SK-MEL-5 (cell line): ENCODE data around the gene GPC3. TPM values are rescaled to one million over a fixed set of nuclear protein-coding genes. Genes with fewer than 3 reads are reported as not detected.
"Not testable (repeated sequence)": the region's sequence is repeated elsewhere in the genome, so short reads cannot be mapped to it uniquely, and the experiment has no call there.

Experiments
- DNase-seq: peaks from one replicate; pipeline ENCODE4 v3.0.0-alpha.2; 2016; ENCODE audit warnings: low read depth, low spot score
- in situ Hi-C: cut with HindIII; loops from 2 replicates; pipeline ENCODE4 v1.10.0; 2016; ENCODE audit warnings: low sequenced_read_pairs, high pct_unique_total_duplicates, low pct_unique_long_range_greater_than_20kb
- total RNA-seq: library from RNA; depleted of rRNA; stranded (reverse); fragments of >200 nt; shearing (Covaris generic); gene quantifications from 2 replicates; pipeline ENCODE4 v1.2.3, GENCODE V29; 2014

The GPC3 gene
- total RNA-seq, 1 experiment from 2014 or later, result 0.16 TPM

DNA sequence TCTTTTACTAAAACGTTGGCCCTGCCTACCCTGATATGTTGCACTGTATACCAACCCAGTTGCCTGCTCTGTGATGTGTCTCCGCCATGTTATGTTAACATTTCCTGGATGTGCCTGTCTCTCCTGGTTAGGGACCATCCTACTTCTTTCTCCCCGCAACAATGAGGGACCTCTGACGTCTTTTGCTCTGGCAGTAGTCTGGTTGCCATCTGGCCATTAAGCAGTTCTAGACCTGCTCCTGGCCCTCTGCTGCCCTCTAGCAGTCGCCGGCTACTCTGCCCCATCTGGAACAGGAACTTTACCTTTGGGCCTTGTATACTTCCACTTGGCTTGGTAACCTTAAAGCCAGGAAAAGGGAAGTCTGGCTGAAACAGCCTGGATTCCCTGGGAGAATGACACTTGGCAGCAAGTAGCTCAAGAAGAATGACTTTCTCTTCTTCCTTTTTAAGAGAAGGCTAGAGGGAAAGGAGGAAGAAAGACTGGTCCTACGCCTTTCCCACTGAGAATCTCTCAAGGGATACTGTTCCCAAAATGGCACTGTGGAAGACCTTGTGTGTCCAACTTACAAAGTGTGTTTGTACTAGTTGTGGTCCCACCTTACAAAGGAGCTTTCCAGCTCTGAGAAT lies 63.5 kb downstream of the GPC3 start:
- DNase-seq, result peak; percentile 76
- in situ Hi-C loops, result no loop called here

DNA sequence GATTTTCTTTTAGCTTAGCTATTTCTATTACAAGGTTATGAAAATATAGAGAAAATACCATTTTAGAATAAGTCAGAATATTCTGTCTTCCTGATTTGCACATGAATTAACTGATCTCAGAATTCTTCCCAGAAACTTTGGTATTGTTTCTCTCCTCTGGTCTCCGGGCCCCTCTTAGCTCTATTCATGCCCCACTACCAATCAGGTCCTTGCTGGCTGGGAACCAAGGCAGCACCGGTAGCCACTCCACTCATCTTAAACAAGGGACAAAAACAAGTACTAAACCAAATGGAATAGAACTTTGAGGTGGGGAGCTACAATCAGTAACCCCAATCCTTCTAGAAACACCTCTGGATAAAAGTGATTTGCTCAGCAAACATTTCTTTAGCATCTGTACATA lies 64.3 kb downstream of the GPC3 start:
- DNase-seq, result no peak
- in situ Hi-C loops, result no loop called here

DNA sequence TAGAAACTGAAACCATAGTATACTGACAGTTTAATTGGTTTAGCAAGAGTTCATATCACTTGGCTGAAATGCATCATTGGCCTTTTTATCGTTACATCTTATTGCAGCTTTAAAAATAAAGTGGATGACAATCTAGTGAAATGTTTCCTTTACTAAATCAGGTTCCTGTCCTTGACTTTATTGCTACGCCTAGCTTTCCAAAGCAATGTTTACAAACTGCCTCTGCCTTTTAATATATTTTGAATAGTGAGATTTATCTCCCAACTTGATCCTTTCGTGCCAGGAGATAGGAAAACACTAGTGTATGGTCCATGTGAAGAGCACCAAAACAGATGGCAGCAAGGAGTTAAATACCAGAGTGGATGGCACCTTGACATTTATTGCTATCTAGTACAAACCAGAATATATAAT lies 67.0 kb downstream of the GPC3 start:
- no peak for DNase-seq
- in situ Hi-C loops, result no loop called here

DNA sequence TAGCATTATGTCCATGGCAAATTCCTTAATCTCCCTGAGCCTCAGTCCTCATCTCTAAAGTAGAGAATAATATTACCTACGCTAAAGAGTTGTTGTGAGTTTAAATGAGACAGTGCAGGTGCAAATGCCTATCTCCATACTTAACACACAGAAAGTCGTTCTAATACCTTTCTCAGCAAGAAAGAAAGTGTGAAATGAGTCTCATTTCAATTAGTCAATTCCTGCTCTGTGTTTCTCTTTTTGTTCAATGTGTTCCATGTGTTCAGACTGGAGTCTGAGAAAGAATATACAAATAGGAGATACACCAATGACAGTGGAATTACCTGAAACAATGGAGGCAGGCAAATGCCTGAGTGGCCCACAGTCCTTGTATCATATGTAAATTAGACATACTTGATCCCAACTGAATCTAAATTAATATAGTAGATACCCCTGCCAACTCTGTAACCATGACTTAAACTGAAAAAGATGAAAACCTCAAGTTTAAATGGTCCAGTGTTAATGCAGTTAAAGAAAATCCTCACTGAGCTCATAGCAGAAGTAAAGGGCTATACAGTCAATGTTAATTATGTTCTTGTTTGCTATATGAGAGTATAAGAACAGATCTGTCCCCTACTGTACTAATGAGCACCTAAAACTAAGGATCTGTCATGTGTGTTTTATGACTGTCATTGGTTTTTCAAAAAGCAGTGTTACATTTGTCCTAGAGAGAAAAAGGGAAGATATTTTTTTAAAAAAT lies 68.2 kb downstream of the GPC3 start:
- in situ Hi-C loops, result no loop called here
- DNase-seq, result no peak

DNA sequence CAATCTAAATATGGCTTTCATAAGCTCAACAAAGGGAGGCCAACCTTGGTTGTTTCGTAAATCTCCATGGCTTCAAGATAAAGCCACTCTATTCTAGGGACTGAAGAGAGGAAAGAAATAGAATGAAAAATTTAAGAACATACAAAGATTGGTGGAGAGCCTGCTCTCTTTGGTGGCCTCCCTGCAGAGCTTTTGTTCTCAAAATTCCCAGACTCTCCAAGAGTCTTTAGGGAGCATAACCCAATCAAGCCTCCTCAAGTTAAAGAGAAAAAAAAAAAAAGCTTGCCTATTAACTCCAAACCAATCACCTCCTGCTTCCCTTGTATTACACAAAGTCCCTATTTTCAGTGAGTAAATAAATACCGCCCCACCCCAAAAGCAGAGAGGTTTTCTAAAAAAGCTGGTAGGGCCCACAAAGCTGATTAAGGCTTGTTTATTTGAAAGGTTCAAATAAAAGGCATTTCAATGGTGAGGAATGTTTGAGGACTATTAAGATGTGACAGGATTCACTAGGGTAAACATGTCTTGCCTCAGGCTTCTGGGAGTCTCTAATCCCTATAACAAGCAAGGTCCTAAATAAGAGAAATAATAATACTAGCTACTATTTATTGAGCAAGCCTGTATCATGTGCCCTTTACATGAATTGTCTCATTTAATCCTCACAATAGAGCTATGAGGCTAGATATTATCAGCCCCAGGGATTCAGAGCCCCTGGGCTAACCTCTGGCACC lies 71.6 kb downstream of the GPC3 start:
- in situ Hi-C loops, result no loop called here
- no peak for DNase-seq

DNA sequence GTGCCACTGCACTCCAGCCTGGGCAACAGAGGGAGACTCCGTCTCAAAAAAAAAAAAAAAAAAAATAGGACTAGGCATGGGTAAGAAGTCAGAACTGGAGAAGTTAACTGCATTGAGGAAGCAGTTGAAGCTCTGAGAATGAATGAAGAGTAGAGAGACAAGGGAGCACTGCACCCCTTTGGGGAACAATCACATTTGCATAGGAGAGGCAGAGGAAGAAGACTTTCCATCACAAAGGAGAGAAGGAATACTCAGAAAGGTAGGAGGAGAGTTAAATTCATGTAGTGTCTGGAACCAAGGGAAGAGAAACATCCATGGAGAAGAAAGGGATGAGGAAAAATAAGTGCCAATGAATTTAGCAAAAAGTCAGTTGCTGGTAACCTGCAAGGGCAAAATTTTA lies 72.4 kb downstream of the GPC3 start:
- in situ Hi-C loops, result no loop called here
- DNase-seq, result no peak

DNA sequence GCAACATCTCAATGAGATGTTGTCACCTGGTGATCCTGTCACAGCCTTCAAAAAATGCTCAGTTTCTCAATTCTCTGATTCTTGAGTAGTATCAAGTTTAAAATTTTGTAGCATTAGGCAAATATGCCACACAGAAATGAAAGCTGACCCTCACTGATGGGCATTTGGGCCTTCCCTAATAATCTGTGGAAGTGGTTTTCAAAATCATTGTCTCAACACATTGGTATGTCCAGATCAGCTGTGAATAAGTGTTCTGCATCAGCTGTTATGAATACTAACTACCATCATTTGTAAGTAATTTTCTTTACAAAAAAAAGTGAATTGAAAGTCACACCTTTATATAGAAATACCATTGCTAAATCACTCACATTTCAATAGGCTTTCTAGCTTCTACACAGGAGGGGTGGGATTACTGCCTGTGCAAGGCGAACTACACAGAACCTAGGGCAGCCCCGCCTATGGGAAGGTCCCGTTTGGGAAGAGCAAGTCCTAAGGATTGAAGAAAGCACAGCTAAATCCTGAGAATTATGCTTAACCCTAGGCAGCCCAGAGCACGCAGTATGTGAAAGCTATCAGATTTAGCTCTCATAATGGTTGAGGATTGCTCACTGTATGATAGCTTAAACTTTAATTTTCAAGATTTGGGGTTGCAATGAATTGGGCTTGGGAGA lies 73.4 kb downstream of the GPC3 start:
- in situ Hi-C loops, result no loop called here
- DNase-seq, result no peak

DNA sequence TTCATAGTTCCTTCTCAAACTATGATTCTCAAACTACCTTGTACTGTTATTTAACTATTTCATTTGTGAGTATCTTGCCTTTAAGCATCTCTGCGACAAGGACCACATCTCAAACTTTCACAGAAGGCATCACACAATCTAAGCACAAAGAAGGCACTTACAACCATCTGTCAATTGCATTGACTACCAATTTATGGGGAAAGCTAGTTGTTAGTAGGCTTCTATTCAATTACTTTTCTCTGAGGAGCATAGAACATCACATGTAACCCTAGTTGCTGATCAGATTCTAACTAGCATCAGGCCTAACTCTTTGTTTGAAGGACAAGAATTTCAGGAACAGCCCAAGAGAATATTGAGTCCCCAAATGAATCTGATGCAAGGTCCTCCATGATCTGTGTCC lies 74.9 kb downstream of the GPC3 start:
- no peak for DNase-seq
- in situ Hi-C loops, result no loop called here

DNA sequence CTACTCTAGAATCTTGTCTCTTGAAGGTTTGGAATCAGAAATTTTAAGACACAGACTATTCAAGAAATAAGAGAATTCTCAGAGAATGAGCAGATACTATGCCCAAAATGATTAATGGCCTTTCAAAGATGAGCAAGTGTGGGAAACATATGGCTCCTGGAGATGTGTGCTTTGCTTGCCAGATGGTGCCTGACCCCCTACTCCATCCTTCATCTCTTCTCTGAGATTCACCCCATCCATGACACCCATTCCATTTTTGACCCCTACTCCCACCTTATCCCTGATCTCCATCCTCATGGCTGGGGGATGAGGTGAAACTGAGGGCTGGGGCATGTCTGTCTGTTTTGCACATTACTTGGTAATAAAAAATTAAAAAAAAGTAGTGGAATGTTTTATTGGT lies 75.5 kb downstream of the GPC3 start:
- in situ Hi-C loops, result no loop called here

DNA sequence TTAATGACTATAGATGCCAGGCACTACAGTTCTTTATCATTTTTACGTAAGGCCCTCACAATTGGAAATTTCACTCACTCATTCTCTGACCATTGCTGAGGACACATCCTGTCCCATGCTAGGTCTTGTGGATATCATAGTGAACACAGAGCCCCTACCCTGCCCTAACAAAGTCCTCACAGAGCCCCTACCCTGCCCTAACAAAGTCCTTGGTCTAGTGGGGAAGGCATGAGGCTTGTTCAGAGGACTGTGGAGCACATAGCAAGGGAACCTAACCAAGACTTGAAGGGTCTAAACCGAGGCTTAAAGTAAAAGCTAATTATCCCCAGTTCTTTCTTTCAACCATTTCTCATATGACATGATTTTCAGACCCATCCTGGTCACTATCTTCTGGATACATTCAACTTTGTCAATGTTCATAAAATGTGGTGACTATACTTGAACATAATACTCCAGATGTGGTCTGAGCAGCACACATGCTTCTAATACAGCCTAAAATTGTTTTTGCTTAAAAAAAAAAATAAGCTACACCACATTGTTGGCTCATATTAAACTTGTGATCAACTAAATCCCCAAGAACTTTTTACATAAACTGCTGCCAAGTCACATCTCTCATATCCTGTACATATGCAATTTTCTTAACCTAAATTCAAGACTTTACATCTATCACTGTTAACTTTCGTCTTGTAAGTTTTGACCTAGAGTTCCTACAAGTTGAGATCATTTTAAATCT lies 77.0 kb downstream of the GPC3 start:
- DNase-seq, result no peak
- in situ Hi-C loops, result no loop called here

More for the DNA sequence above, 75.5 kb downstream of the GPC3 start:
- DNase-seq, result no peak

DNA sequence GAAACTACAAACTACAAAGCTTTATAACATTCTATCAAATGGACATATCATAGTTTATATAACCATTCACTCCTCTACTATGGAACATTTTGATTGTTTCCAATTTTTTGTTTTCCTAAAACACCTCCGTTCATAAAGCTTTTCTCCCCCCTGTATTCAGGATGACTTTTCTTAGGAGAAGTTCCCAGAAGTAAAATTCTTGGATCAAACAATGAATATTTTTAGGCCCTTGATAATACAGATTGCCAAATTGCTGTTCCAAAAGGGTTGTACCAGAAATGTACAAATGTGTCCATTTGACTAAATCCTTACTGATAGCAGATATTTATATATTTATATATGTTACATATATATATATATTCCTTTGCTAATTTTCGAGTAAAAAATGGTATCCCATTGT lies 77.8 kb downstream of the GPC3 start:
- DNase-seq, result no peak
- in situ Hi-C loops, result no loop called here

DNA sequence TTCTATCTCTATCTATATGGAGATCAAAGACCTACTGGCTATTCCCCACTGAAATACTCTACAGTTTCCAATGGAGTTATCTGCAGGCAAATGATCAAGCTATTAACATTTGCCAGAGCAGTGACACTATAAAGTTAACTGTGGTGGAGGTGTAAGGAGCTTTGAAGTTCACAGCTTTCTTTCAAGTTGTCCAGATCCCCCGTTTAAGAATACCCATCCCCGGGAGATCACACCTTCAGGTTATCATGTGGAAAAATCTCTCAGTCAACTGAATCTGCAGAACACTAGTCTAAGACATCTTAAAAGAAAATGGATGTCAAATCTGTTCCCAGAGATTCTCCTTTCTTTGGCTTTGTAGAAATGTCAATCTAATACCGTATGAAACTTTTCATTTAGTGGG lies 80.1 kb downstream of the GPC3 start:
- in situ Hi-C loops, result no loop called here
- DNase-seq, result no peak

DNA sequence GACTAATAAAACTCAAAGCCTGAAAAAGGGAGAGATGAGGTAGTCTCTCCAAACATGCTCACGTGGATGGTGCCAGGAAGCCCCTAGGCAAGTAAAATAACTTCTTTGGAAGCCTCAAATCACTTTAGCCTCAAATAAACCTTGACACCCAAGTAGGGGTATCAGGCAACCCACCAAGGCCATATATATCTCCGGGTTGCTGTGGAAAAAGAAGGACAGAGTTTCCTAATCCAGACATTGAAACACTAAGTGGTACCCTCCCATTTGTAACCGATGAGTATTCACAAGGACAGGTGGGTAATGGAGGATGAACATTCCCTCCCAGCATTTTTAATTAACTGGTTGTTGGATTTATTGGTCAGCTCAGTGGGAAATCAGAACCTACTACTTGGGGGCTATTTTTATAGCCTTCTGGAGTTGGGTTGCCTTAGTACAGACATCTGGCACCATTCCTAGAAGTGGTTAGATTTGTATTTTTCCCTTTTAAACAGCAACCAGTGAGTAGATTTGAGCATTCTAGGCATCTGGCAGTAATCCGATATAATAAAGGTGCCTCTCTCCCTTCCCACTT lies 87.7 kb downstream of the GPC3 start:
- in situ Hi-C loops, result no loop called here
- DNase-seq, result no peak

DNA sequence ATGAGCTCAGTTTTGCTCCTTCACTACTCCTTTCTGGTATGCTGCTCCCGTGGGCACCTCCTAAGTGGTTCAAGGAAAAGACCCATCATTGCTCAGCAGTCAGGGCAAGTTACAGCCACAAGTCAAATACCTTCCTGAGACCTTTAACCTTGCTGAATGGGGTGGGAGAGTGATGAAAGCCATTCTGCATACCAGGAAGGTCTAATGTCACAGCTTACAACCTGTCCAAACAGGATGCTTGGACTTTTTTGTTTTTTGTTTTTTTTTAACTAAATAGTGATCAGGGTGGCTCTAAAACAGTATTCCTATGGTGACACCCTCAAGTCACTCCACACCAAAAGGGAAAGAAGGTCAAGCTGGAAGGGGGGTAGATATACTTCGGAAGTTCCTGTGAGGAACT lies 93.1 kb downstream of the GPC3 start:
- in situ Hi-C loops, result no loop called here
- DNase-seq, result no peak

DNA sequence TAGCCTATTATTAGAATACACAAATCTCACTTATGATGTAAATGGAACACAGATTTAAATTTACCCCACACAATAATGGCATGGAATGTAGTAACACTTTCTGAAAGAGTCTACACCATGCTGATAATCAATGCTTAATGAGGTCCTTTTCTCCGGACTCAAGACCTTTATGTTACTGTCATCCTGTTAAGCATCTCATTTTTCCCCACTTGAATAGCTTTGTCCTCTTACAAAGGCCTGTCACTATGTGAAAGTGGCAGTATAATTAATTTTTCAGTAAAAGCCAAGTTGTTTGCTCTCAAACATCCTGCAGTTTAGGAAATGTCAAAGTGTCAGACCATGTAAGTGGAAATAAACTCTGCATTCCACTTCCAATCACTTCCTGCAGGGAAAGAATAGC lies 96.4 kb downstream of the GPC3 start:
- DNase-seq, result no peak
- in situ Hi-C loops, result no loop called here

DNA sequence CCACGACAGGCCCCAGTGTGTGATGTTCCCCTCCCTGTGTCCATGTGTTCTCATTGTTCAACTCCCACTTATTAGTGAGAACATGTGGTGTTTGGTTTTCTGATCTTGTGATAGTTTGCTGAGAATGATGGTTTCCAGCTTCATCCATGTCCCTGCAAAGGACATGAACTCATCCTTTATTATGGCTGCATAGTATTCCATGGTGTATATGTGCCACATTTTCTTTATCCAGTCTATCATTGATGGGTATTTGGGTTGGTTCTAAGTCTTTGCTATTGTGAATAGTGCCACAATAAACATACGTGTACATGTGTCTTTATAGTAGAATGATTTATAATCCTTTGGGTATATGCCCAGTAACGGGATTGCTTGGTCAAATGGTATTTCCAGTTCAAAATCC lies 97.3 kb downstream of the GPC3 start:
- in situ Hi-C loops, DNase-seq: not testable (repeated sequence)
